ENCODE data around the gene TRIM60.
"Not testable (repeated sequence)": the region's sequence is repeated elsewhere in the genome, so short reads cannot be mapped to it uniquely, and the experiment has no call there.

Gene TRIM60

DNA sequence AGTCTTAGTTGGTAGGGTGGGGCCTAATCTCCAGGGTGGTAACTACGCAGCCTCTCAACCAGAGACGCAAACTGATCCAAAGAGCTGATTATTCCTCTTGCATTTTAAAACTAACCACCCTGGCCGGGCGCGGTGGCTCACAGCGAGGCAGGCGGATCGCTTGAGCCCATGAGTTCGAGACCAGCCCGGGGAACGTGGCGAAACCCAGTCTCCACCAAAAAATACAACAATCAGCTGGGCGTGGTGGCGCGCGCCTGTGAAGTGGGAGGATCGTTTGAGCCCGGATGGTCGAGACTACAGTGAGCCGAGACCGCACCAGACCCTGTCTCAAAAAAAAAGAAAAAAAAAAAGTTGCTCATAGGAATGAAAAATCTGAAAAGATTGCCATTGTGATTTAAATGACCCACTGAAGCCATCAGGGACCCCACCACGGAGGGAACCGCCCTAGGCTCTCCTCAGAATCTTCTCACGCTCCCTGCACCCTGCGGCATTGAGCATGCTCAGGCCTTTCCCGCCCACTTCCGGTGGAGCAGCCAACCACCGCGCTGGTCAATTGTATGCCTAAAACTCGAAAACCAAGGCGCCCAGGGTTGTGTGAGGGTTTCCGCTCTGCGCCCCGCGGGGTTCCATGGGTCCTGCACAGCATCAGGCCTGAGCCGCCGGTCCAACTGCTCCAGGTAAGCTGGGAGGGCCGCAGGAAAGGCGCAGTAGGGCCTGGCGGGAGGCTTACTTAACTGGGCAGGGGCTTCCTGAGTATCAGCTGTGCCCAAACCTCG lies at the start of gene TRIM60:
TRIM60 (plus strand) TSS at position 564 of the 776 bp plus-strand sequence. CDS start 8,074 bp downstream, outside the sequence.
- no peak for DNase-seq

DNA sequence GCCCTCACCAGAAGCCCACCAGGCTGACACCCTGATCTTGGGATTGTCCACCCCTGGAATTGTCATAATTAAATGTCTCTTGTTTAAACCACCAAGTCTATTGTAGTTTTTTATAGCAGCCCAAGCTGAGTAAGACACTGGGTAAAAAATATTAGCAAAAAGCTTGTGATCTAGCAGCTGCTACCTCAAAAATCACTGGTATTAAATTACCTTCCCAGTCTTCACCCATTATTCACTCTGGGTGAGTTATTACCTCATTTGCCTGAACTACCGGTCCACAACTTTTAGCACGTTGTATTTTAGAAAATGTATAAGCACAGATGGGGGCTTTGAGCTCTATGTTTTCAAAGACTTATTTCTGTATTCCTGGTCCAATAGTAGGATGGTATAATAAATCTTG lies 42.3 kb upstream of the TRIM60 start:
- DNase-seq, result no peak

- DNase-seq, result not testable (repeated sequence)
Observed at GRCh38 chr4:164990786-164991185, 41.0 kb upstream of the TRIM60 start.

GRCh38 chr4:164996123-164996522 lies 35.7 kb upstream of the TRIM60 start:
- not testable (repeated sequence) for DNase-seq

GRCh38 chr4:164997324-164997723 lies 34.5 kb upstream of the TRIM60 start:
- DNase-seq, result no peak

DNA sequence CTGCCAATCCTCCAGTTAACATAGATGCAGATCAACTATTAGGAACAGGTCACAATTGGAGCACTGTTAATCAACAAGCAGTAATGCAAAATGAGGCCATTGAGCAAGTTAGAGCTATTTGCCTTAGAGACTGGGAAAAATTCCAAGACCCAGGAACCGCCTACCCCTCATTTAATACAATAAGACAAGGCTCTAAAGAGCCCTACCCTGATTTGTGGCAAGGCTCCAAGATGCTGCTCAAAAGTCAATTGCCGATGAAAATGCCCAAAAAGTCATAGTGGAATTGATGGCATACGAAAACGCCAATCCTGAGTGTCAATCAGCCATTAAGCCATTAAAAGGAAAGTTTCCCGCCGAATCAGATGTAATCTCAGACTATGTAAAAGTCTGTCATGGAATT lies 33.9 kb upstream of the TRIM60 start:
- no peak for DNase-seq

- not testable (repeated sequence) for DNase-seq
Observed at GRCh38 chr4:164998526-164999080, 33.2 kb upstream of the TRIM60 start.

GRCh38 chr4:165001957-165002356 lies 29.8 kb upstream of the TRIM60 start:
- DNase-seq, result not testable (repeated sequence)

DNA sequence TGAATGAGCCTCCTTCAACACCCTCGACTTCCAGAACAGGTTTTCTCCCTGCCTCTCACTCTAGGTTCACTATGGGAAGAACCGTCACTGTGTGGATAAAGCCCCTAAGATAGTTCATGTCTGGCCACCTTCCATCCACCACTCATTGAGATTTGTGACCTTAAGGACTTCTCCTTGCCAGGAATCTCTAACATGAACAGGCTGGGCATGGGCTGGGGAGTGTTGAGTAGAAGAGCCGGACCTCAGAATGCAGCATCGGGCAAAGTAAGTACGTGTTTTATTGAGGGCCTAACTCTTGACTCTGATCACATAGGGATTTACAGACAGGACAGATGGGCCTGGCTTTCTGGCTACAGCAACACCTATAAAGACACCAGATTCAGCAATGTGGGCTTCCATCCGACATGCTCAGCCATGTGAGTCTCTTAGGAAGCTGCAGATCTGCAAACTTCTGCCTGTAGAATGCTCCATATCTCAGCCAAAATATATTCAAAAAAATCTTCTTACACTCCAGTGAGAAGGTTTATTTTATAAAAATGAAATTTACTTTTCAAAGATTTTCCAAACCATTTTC lies 26.4 kb upstream of the TRIM60 start:
- DNase-seq, result no peak

GRCh38 chr4:165006456-165006855 lies 25.3 kb upstream of the TRIM60 start:
- DNase-seq, result no peak

- no peak for DNase-seq
Observed at GRCh38 chr4:165006886-165007285, 24.9 kb upstream of the TRIM60 start.

DNA sequence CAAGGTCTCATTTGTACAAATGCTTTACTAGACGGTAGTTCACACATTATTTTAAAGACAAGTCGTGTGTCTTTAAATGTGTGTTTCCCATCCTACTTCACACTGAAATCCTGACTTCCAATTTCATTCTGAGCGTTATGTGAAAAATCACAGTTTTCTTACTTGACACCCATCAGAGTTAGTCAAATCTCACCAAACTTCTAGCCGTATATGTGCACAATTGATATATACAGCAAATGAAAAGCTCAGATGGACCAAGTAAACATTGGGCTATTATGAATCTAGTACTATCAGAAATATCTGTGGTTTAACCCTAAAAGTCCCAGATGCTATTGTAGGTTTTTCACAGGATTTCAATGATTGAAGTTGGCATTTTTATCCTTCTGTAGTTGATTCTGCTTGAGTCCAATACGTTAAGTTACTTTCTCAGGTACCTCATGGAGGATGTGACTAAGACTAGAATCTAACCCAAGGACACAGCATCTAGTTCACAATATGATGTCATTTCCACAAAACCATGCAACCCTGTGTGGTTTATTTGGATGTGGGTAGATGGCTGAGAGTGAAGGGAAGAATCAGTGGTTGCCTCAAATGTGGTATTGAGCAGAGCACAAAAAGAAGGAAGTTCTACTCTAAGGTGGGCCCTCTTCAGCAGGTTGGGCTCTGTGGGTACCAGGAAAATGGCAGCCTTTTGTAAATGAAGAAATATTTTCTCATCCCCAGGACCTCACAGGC lies 22.1 kb upstream of the TRIM60 start:
- DNase-seq, result no peak

DNA sequence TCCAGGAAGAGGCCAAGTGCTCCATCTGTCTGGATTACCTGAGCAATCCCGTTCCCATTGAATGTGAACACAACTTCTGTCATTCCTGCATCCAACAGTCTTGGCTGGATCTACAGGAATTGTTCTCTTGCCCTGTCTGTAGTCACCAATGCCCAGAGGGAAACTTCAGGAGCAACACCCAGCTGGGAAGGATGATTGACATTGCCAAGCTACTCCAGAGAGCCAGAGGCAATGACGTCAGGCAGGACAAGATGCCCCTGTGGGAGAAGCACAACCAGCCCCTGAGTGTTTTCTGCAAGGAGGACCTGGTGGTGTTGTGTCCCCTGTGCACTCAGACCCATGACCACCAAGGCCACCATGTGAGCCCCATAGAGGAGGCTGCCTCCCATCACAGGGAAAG lies 21.3 kb upstream of the TRIM60 start:
- DNase-seq, result no peak

DNA sequence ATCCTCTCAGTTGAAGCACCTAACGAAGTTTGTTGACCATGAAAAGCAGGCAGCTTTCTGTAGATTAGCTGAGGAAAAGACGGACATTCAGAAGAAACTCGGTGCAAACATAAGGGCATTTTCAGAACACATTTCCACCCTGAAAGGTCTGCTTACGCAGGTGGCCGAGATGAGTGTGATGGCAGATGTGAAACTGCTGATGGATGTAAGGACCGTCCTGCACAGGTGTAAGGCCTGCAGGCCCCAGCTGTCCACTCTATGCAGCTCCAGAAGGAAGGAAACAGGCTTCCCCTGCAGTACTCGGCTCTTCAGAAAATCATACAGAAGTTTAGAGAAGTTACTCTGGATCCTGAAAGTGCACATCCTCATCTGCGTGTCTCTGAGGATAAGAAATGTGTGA lies 20.8 kb upstream of the TRIM60 start:
- no peak for DNase-seq

GRCh38 chr4:165011403-165011802 lies 20.4 kb upstream of the TRIM60 start:
- DNase-seq, result no peak

GRCh38 chr4:165013691-165014090 lies 18.1 kb upstream of the TRIM60 start:
- DNase-seq, result no peak

DNA sequence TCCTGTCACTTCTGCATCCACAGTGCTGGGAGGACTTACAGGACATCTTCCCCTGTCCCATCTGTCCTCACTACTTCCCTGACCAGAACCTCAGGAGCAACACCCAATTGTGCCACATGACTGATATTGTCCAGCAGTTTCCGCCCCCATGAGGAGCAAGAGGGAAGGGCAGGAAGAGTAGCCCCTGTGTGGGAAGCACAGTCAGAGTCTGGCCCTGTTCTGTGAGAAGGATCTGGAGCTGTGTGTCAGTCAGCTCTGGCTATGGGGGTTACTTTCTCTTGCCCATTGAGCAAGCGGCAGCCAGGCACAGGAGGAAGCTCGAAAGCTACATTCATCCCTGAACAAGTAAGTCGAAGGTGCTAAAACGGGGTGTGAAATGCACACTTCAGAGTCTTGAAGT lies 14.8 kb upstream of the TRIM60 start:
- DNase-seq, result no peak

DNA sequence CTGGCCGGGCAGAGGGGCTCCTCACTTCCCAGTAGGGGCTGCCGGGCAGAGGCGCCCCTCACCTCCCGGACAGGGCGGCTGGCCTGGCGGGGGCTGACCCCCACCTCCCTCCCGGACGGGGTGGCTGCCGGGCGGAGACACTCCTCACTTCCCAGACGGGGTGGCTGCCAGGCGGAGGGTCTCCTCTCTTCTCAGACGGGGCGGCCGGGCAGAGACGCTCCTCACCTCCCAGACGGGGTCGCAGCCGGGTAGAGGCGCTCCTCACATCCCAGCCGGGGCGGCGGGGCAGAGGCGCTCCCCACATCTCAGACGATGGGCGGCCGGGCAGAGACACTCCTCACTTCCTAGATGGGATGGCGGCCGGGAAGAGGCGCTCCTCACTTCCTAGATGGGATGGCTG lies 11.8 kb upstream of the TRIM60 start:
- DNase-seq, result not testable (repeated sequence)

DNA sequence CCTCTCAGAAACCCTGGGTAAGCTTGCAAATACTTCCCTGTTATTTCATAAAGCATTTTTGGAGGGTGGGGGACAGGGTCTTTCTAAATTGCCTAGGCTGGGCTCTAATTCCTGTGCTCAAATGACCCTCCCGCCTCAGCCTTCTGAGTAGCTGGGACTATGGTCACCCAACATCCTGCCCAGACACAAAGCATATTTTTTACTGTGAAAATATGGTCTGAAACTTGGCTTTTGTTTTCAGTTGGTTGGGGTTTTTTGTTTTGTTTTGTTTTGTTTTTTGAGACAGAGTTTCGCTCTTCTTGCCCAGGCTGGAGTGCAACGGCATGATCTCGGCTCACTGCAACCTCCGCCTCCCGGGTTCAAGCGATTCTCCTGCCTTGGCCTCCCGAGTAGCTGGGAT lies 6.0 kb upstream of the TRIM60 start:
- not testable (repeated sequence) for DNase-seq

DNA sequence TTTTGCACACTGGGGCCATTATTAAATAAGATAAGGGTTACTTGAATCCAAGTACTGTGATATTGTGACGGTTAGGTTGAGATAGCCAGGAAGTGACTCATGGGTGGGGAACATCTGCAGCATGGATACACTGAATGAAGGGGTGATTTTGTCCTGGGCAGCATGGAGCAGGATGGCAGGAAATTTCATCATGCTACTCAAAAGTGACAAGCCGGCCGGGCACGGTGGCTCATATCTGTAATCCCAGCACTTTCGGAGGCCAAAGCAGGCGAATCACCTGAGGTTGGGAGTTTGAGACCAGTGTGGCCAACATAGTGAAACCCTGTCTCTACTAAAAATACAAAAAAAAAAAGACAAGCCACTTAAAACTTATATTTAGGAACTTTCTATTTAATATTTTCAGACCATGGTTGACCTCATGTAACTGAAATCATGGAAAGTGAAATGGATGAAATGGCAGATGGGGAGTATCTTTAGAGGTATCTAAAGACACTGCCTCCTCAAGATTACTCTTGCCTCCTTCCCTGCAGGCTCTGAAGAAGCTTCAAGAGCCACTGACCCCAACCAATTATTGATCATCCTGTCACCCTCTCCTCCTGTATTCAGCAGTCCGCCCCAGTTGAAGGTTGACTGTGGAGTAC lies 3.9 kb upstream of the TRIM60 start:
- no peak for DNase-seq

DNA sequence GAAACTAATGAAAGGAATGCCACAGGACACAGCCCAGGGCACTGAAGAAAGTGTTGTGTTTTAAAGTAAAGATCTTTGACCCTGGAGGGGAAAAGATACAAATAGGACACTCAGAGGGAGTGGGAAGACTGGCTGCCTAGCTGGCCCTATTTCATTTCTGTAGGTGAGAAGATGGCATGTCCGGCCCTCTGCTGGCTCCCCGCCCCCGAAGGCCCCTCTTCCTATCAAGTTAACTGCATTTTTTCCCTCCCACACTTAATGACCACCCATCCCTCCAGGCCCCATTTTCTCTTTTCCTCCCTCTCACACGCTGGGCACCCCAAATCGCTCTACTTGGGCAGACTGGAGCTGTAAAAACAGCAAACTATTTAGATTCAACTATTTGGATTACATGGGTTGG lies 16.4 kb downstream of the TRIM60 start:
- no peak for DNase-seq

DNA sequence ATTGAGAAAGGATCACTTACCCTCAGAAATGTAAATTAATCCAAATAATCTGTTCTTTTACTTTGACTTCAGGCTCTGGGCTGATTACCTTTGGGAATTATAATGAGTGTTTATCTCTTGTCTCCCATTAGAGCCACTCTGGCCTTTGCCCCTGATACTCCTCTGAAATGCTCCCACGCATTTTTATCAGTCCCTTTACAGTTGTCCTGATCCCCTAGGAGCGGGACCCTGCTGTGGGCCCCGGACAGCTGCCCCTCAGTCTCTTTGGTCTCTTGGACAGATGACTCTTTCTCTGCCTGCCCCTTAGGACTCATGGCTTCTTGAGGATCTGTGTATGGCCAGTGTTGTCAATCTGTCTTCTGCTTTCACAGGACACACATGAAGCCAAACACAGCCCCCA lies 20.8 kb downstream of the TRIM60 start:
- no peak for DNase-seq

DNA sequence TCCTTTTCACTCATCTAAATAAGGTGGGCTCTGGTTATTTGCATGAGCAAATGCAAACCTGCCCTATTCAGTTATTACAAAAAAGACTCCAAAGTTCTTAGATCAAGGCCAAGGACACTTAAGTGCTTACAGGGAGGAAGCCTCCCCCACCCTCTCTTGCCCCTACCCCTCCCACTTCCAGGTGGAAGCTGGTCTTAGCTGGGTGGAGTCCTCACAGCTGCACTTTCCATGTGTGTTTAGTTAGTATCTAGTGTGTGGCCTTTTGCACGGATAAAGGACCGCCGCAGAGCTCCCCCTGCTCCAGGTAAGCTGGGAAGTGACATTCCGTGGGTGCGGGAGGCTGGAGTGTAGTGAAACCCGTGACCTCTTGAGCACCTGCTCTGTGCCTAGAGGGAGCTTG lies 21.8 kb downstream of the TRIM60 start, which contains the start of gene TRIM75:
TRIM75 (plus strand) TSS at position 222 of the 400 bp plus-strand sequence. CDS start 5,282 bp downstream, outside the sequence.
- DNase-seq, result no peak
